HCT116 (cell line): ENCODE data around the gene SLC25A47. TPM values are rescaled to one million over a fixed set of nuclear protein-coding genes. Genes with fewer than 3 reads are reported as not detected.

Experiments
- ATAC-seq: fragments of 200-7000 bp; cut with Tn5 transposase; 2 replicates; pipeline ENCODE4 v1.9.1; 2020; ENCODE audit warnings: mild to moderate bottlenecking, moderate library complexity
- BruUV-seq: library from RNA; stranded (reverse); fragments of 400-500 nt; replicated peaks from 2 replicates; lab custom pipeline; 2021; lab: Mats Ljungman, UMichigan
- CTCF ChIA-PET: fragments of 300-600 bp; sonication (Branson Sonifier 250); formaldehyde crosslinking; loops from one replicate; lab custom pipeline; 2021; ENCODE audit warnings: antibody characterized with exemption; lab: Charles Lee
- POLR2A ChIA-PET: fragments of 300-600, 350-600 bp; sonication (Branson Sonifier 250); formaldehyde crosslinking; loops from one replicate; lab custom pipeline; 2021; ENCODE audit warnings: antibody characterized with exemption; lab: Charles Lee
- RAD21 ChIA-PET, 2 experiments: fragments of 300-600 bp; sonication (Branson Sonifier 250); formaldehyde crosslinking; loops; one replicate each; lab custom pipeline; 2023; ENCODE audit warnings: low total read pairs in 2 of 2; ENCODE audit not compliant: uncharacterized antibody in 2 of 2, unreplicated experiment in 2 of 2, low non-redundant PET in 1 of 2; lab: Charles Lee
- DNase-seq: peaks from one replicate; pipeline ENCODE4 v3.0.0-alpha.2; 2010; ENCODE audit warnings: low read depth, low spot score
- H2AFZ ChIP-seq: fragments of 200-600 bp; shearing (Covaris generic), sonication (generic); 2 replicates; pipeline ENCODE4 v1.6.1; 2017; ENCODE audit warnings: low read depth, mixed run types, mixed read lengths, antibody characterized with exemption, low read length; ENCODE audit not compliant: poor library complexity, severe bottlenecking
- H3K27ac ChIP-seq: 2 replicates; pipeline ENCODE4 v1.5.1; 2012; ENCODE audit warnings: low read depth, low read length
- H3K27me3 ChIP-seq: fragments of 200-600 bp; sonication (generic); 2 replicates; pipeline ENCODE4 v1.6.1; 2016; ENCODE audit warnings: mixed run types, low read length, mixed read lengths; ENCODE audit not compliant: insufficient read depth
- H3K36me3 ChIP-seq, 2 experiments: fragments of 200-500 bp in 1 of 2; fragments of 200-600 bp in 1 of 2; sonication (Bioruptor generic) in 1 of 2; sonication (generic) in 1 of 2; 2 replicates each; pipeline versions ENCODE4 v1.5.1 to v1.6.1; 2014 to 2016; ENCODE audit warnings: low read length in 2 of 2, inconsistent platforms in 1 of 2, mixed read lengths in 1 of 2, mixed run types in 1 of 2; ENCODE audit not compliant: insufficient read depth in 2 of 2, control insufficient read depth in 1 of 2
- H3K4me1 ChIP-seq, 2 experiments: fragments of 200-600 bp in 1 of 2; sonication (generic) in 1 of 2; 2 replicates each; pipeline versions ENCODE4 v1.5.1 to v1.6.1; 2012 to 2017; ENCODE audit warnings: low read length in 2 of 2, inconsistent platforms in 1 of 2, mild to moderate bottlenecking in 1 of 2, mixed read lengths in 1 of 2, mixed run types in 1 of 2, moderate library complexity in 1 of 2; ENCODE audit not compliant: insufficient read depth in 2 of 2, control insufficient read depth in 1 of 2
- H3K4me2 ChIP-seq: fragments of 200-600 bp; sonication (generic); 2 replicates; pipeline ENCODE4 v1.6.1; 2017; ENCODE audit warnings: mixed run types, low read length, mixed read lengths
- H3K4me3 ChIP-seq, 2 experiments: fragments of 200-600 bp in 1 of 2; sonication (generic) in 1 of 2; replicated peaks in 1 of 2; 2 replicates each; pipeline ENCODE4 v1.5.1; 2011 to 2016; ENCODE audit warnings: low read length in 2 of 2, control low read depth in 1 of 2, low read depth in 1 of 2, mild to moderate bottlenecking in 1 of 2, mixed read lengths in 1 of 2, mixed run types in 1 of 2
- H3K79me2 ChIP-seq: fragments of 200-600 bp; sonication (generic); 2 replicates; pipeline ENCODE4 v1.6.1; 2017; ENCODE audit warnings: mild to moderate bottlenecking, mixed run types, low read length, moderate library complexity, mixed read lengths; ENCODE audit not compliant: insufficient read depth
- H3K9ac ChIP-seq: fragments of 200-600 bp; sonication (generic); 2 replicates; pipeline ENCODE4 v1.6.1; 2016; ENCODE audit warnings: low read length, mixed read lengths
- H3K9me2 ChIP-seq: fragments of 200-600 bp; sonication (generic), shearing (Covaris generic); 2 replicates; pipeline ENCODE4 v1.6.1; 2017; ENCODE audit warnings: mixed run types, mild to moderate bottlenecking, moderate library complexity; ENCODE audit not compliant: insufficient read depth
- H3K9me3 ChIP-seq, 2 experiments: fragments of 200-500 bp in 1 of 2; fragments of 200-600 bp in 1 of 2; sonication (Bioruptor generic) in 1 of 2; sonication (generic) in 1 of 2; 2 replicates each; pipeline ENCODE4 v1.6.1; 2014 to 2017; ENCODE audit warnings: low read length in 2 of 2, mixed read lengths in 2 of 2, inconsistent platforms in 1 of 2, low read depth in 1 of 2, mild to moderate bottlenecking in 1 of 2, mixed run types in 1 of 2, moderate library complexity in 1 of 2; ENCODE audit not compliant: control insufficient read depth in 1 of 2, insufficient read depth in 1 of 2
- H4K20me1 ChIP-seq: fragments of 200-600 bp; sonication (generic), shearing (Covaris generic); 2 replicates; pipeline ENCODE4 v1.6.1; 2017; ENCODE audit warnings: mixed run types, mild to moderate bottlenecking, moderate library complexity; ENCODE audit not compliant: insufficient read depth
- ATF3 ChIP-seq: IDR thresholded peaks from 2 replicates; pipeline ENCODE4 v1.6.1; 2012
- CEBPB ChIP-seq: IDR thresholded peaks from 2 replicates; pipeline ENCODE4 v1.6.1; 2012; ENCODE audit warnings: low read depth
- CTCF ChIP-seq, 3 experiments: fragments of 200-600 bp in 1 of 3; sonication (generic) in 1 of 3; IDR thresholded peaks in 2 of 3; conservative IDR thresholded peaks in 1 of 3; 2 replicates each; pipeline ENCODE4 v1.5.1; 2012 to 2017; ENCODE audit warnings: low read depth in 2 of 3, low read length in 2 of 3, antibody characterized with exemption in 1 of 3, borderline replicate concordance in 1 of 3, control low read depth in 1 of 3, mild to moderate bottlenecking in 1 of 3, mixed read lengths in 1 of 3, mixed run types in 1 of 3, moderate library complexity in 1 of 3; ENCODE audit not compliant: insufficient read depth in 1 of 3
- EGR1 ChIP-seq: IDR thresholded peaks from 2 replicates; pipeline ENCODE4 v1.6.1; 2012; ENCODE audit warnings: low read depth
- ELF1 ChIP-seq: IDR thresholded peaks from 2 replicates; pipeline ENCODE4 v1.6.1; 2012; ENCODE audit warnings: low read depth, borderline replicate concordance
- POLR2A ChIP-seq: IDR thresholded peaks from 2 replicates; pipeline ENCODE4 v1.7.0; 2011; ENCODE audit warnings: borderline replicate concordance; ENCODE audit not compliant: insufficient read depth, insufficient read length; ENCODE audit errors: extremely low read depth
- RAD21 ChIP-seq: IDR thresholded peaks from 2 replicates; pipeline ENCODE4 v1.6.1; 2012; ENCODE audit warnings: low read depth, mild to moderate bottlenecking
- REST ChIP-seq: IDR thresholded peaks from 2 replicates; pipeline ENCODE4 v1.6.1; 2012; ENCODE audit warnings: low read depth
- SP1 ChIP-seq: IDR thresholded peaks from 2 replicates; pipeline ENCODE4 v1.6.1; 2012; ENCODE audit warnings: low read depth
- SRF ChIP-seq: IDR thresholded peaks from 2 replicates; pipeline ENCODE4 v1.6.1; 2012; ENCODE audit warnings: low read depth
- YY1 ChIP-seq: IDR thresholded peaks from 2 replicates; pipeline ENCODE4 v1.6.1; 2011; ENCODE audit warnings: low read length, low read depth, moderate library complexity, mild to moderate bottlenecking; ENCODE audit not compliant: insufficient replicate concordance; ENCODE audit errors: extremely low read depth
- ZBTB33 ChIP-seq: IDR thresholded peaks from 2 replicates; pipeline ENCODE4 v1.6.1; 2011; ENCODE audit warnings: mild to moderate bottlenecking, low read length, moderate library complexity; ENCODE audit not compliant: insufficient replicate concordance; ENCODE audit errors: extremely low read depth
- intact Hi-C: fragments of 100-400 bp; cut with micrococcal nuclease; formaldehyde crosslinking; loops from 2 replicates; pipeline ENCODE4 v1.10.0; 2022
- total RNA-seq: library from RNA; stranded (reverse); gene quantifications from one replicate; pipeline ENCODE4 v1.2.1, GENCODE V29; 2021; ENCODE audit not compliant: unreplicated experiment

Gene SLC25A47
- total RNA-seq, 1 experiment from 2014 or later: 0.17 TPM

GRCh38 chr14:100282083-100282350 lies 41.1 kb upstream of the SLC25A47 start (continued):
- no peak for TF ChIP-seq YY1
- no peak for TF ChIP-seq POLR2A

GRCh38 chr14:100282766-100283419 lies 40.2 kb upstream of the SLC25A47 start:
- Histone ChIP-seq H3K27ac (no peak overlapping the region), H3K9me2 (no peaks in the 10 kb centered on the region), H3K36me3 (no peaks in the 10 kb centered on the region; a peak in 1 of 4 replicates), H3K4me2 (no peak overlapping the region), H4K20me1 (peaks cover 13% of the 10 kb centered on the region), H2AFZ (no peak overlapping the region), H3K27me3 (no peaks in the 10 kb centered on the region), H3K9ac (no peak overlapping the region), H3K79me2 (peaks cover 47% of the 10 kb centered on the region), H3K9me3 (no peaks in the 10 kb centered on the region), H3K4me3 (no peak overlapping the region), H3K4me1 (peaks cover 5 to 26% of the 10 kb centered on the region in 2 experiments; a peak in 2 of 4 replicates)
- POLR2A ChIA-PET: interaction anchor here (1.2 kb wide), 1 partner anchor 42 kb away, joined by 4 read pairs; no protein-coding TSS in a partner anchor
- CTCF ChIA-PET: no interaction called here
- intact Hi-C loops: no loop called here
- no TSS peak for BruUV-seq
- ATAC-seq (no peak), DNase-seq (no peak)
- no peak for TF ChIP-seq RAD21
- no peak for TF ChIP-seq CTCF (IDR thresholded peaks at IDR 0.05 in 2 of 3, conservative IDR thresholded peaks at IDR 0.05 in 1 of 3; ENCODE audit: borderline replicate concordance in 1 of 3, insufficient read depth in 1 of 3, low read depth in 2 of 3, low read length in 2 of 3)
- TF ChIP-seq YY1: no peak
- TF ChIP-seq ZBTB33: no peak
- no peak for TF ChIP-seq ELF1
- no peak for TF ChIP-seq EGR1
- no peak for TF ChIP-seq SP1
- TF ChIP-seq ATF3: no peak
- TF ChIP-seq REST: no peak
- TF ChIP-seq SRF: no peak
- TF ChIP-seq CEBPB: no peak
- RAD21 ChIA-PET: no interaction called here
